ENCODE measurements around the gene GIPC1. TPM values are rescaled to one million over a fixed set of nuclear protein-coding genes. Genes with fewer than 3 reads are reported as not detected.

GIPC1 gene
- total and polyA plus RNA-seq, 7 donors: 37.9 to 63.5 (median 45.3) TPM

GRCh38 chr19:14473073-14473977 is 22.6 kb downstream of the GIPC1 start:
- ATAC-seq: peak in 1 of 4 donors; percentile 2
- H3K36me3 ChIP-seq (ENCODE audit: insufficient read depth in 1 of 2, low read depth in 1 of 2): peaks cover 5 to 27% of the 10 kb centered on the region in 2 donors
- no peak for DNase-seq
- H3K27ac ChIP-seq: no peak overlapping the region
- H3K27me3 ChIP-seq (ENCODE audit: insufficient read depth in 3 of 3, low read length in 2 of 3): peaks cover 0 to 38% (median 13%) of the 10 kb centered on the region in 3 donors
- peaks cover 8% of the 10 kb centered on the region for H3K4me1 ChIP-seq
- no peak for TF ChIP-seq CTCF (IDR thresholded peaks at IDR 0.05)
- intact Hi-C loops (cut with DNase I): no loop called here
- no peaks in the 10 kb centered on the region for H3K9me3 ChIP-seq
- 5 to 9% (median 7%) methylated on average over 60 to 97 of the region's 97 CpGs for WGBS, 3 donors
- H3K4me3 ChIP-seq: peak overlapping the region; percentile 48

- Histone ChIP-seq H3K27ac (no peak overlapping the region), H3K36me3 (ENCODE audit: insufficient read depth in 1 of 2, low read depth in 1 of 2) (peaks cover under 1 to 30% of the 10 kb centered on the region in 2 donors), H3K27me3 (ENCODE audit: insufficient read depth in 3 of 3, low read length in 2 of 3) (peaks cover 0 to 38% (median 8%) of the 10 kb centered on the region in 3 donors), H3K4me3 (peak overlapping the region; percentile 33), H3K4me1 (peaks cover 8% of the 10 kb centered on the region), H3K9me3 (no peaks in the 10 kb centered on the region)
- DNase-seq (peak; percentile 76 to 84), ATAC-seq (peak; percentile 62 to 82 (median 67))
- WGBS, 3 donors: 2 to 3% (median 2%) methylated on average over 58 to 66 of the region's 66 CpGs
- intact Hi-C loops (cut with DNase I): no loop called here
- peak; percentile 92 for TF ChIP-seq CTCF (IDR thresholded peaks at IDR 0.05)
Observed at GRCh38 chr19:14472202-14472938, 23.6 kb downstream of the GIPC1 start.

GRCh38 chr19:14471436-14472187 is 24.3 kb downstream of the GIPC1 start:
- no peak for TF ChIP-seq CTCF (IDR thresholded peaks at IDR 0.05)
- Histone ChIP-seq H3K4me3 (no peak overlapping the region), H3K4me1 (peaks cover 8% of the 10 kb centered on the region), H3K27ac (no peak overlapping the region), H3K27me3 (ENCODE audit: insufficient read depth in 3 of 3, low read length in 2 of 3) (peaks cover 0 to 31% (median 8%) of the 10 kb centered on the region in 3 donors), H3K9me3 (no peaks in the 10 kb centered on the region), H3K36me3 (ENCODE audit: insufficient read depth in 1 of 2, low read depth in 1 of 2) (peaks cover 0 to 37% of the 10 kb centered on the region in 2 donors)
- ATAC-seq (no peak), DNase-seq (no peak)
- WGBS, 3 donors: 76 to 84% (median 76%) methylated on average over 44 to 46 of the region's 46 CpGs
- intact Hi-C loops (cut with DNase I): no loop called here

GRCh38 chr19:14470031-14470876 is 25.7 kb downstream of the GIPC1 start:
- 81 to 83% (median 82%) methylated on average over 32 of the region's 32 CpGs for WGBS, 3 donors
- TF ChIP-seq CTCF (IDR thresholded peaks at IDR 0.05): no peak
- Histone ChIP-seq H3K9me3 (no peaks in the 10 kb centered on the region), H3K4me3 (no peak overlapping the region), H3K4me1 (peaks cover 8% of the 10 kb centered on the region), H3K36me3 (ENCODE audit: insufficient read depth in 1 of 2, low read depth in 1 of 2) (peaks cover 0 to 51% of the 10 kb centered on the region in 2 donors), H3K27me3 (ENCODE audit: insufficient read depth in 3 of 3, low read length in 2 of 3) (peaks cover 0 to 24% (median 4%) of the 10 kb centered on the region in 3 donors), H3K27ac (no peak overlapping the region)
- ATAC-seq (no peak), DNase-seq (no peak)
- intact Hi-C loops (cut with DNase I): no loop called here

Data from psoas muscle (tissue), 8 donors.